CD4-positive, CD25-positive, alpha-beta regulatory T cell (primary cell): ENCODE data around the gene ZNF497. TPM values are rescaled to one million over a fixed set of nuclear protein-coding genes. Genes with fewer than 3 reads are reported as not detected.
A peak's percentile ranks its signal among the peaks of the same experiment; 100 is the strongest.
"Not testable (repeated sequence)": the region's sequence is repeated elsewhere in the genome, so short reads cannot be mapped to it uniquely, and the experiment has no call there.

Experiments
- ATAC-seq, 2 donors: fragments of 150-1000 bp; cut with Tn5 transposase; one replicate each; pipeline ENCODE4 v1.10.0; 2021; ENCODE audit warnings: low read depth in 2 of 2, moderate number of reproducible peaks in 2 of 2, moderate library complexity in 1 of 2
- DNase-seq, 3 donors: peaks; one replicate each; pipeline versions ENCODE4 v3.0.0 to v3.0.0-alpha.2; 2012 to 2022; ENCODE audit warnings: mixed read lengths in 1 of 3
- H3K27ac ChIP-seq: one replicate; pipeline ENCODE4 v1.7.0; 2013; ENCODE audit warnings: mild to moderate bottlenecking, low read length; ENCODE audit not compliant: insufficient read depth, poor library complexity, severe bottlenecking
- H3K27me3 ChIP-seq: one replicate; pipeline ENCODE4 v1.7.0; 2013; ENCODE audit warnings: low read length; ENCODE audit not compliant: control insufficient read depth, insufficient read depth
- H3K36me3 ChIP-seq: one replicate; pipeline ENCODE4 v1.7.0; 2013; ENCODE audit warnings: mild to moderate bottlenecking, low read length, moderate library complexity; ENCODE audit not compliant: control insufficient read depth, insufficient read depth
- H3K4me1 ChIP-seq: 2 replicates; pipeline ENCODE4 v1.7.0; 2013; ENCODE audit warnings: mild to moderate bottlenecking, low read length; ENCODE audit not compliant: insufficient read depth, control insufficient read depth, poor library complexity, severe bottlenecking
- H3K4me3 ChIP-seq: one replicate; pipeline ENCODE4 v1.7.0; 2013; ENCODE audit warnings: low read depth, mild to moderate bottlenecking, low read length, moderate library complexity
- H3K9me3 ChIP-seq, 2 experiments: 1 replicate in 1 of 2; 2 replicates in 1 of 2; pipeline ENCODE4 v1.7.0; 2013; ENCODE audit warnings: low read length in 2 of 2, mild to moderate bottlenecking in 1 of 2, moderate library complexity in 1 of 2; ENCODE audit not compliant: control insufficient read depth in 2 of 2
- H3K27ac Mint-ChIP-seq, 3 donors: one replicate each; pipeline ENCODE4 v1.8.0; 2020 to 2022; ENCODE audit warnings: mild to moderate bottlenecking in 3 of 3, mixed read lengths in 3 of 3, moderate library complexity in 2 of 3
- H3K27me3 Mint-ChIP-seq: one replicate; pipeline ENCODE4 v1.8.0; 2022; ENCODE audit warnings: mild to moderate bottlenecking, mixed read lengths
- H3K36me3 Mint-ChIP-seq: one replicate; pipeline ENCODE4 v1.8.0; 2020; ENCODE audit warnings: mixed read lengths
- H3K4me1 Mint-ChIP-seq, 4 donors: one replicate each; pipeline ENCODE4 v1.8.0; 2020 to 2022; ENCODE audit warnings: mixed read lengths in 4 of 4, mild to moderate bottlenecking in 1 of 4
- H3K4me3 Mint-ChIP-seq, 4 donors: one replicate each; pipeline ENCODE4 v1.8.0; 2020 to 2022; ENCODE audit warnings: mild to moderate bottlenecking in 4 of 4, mixed read lengths in 4 of 4, moderate library complexity in 3 of 4
- H3K9me3 Mint-ChIP-seq, 7 donors: one replicate each; pipeline ENCODE4 v1.8.0; 2020 to 2022; ENCODE audit warnings: mixed read lengths in 7 of 7, mild to moderate bottlenecking in 3 of 7, moderate library complexity in 2 of 7
- polyA plus RNA-seq, 4 donors: library from polyadenylated mRNA; unstranded; fragments of 300-500 nt; fragmentation: Illumina TruSeq; gene quantifications; one replicate each; pipeline ENCODE4 v1.2.3, GENCODE V29; 2021
- total RNA-seq: library from RNA; stranded (reverse); gene quantifications from one replicate; pipeline ENCODE4 v1.2.3, GENCODE V29; 2022

ZNF497 gene
- total and polyA plus RNA-seq, 5 donors from 2014 or later: 0.27 to 0.79 (median 0.38) TPM

DNA sequence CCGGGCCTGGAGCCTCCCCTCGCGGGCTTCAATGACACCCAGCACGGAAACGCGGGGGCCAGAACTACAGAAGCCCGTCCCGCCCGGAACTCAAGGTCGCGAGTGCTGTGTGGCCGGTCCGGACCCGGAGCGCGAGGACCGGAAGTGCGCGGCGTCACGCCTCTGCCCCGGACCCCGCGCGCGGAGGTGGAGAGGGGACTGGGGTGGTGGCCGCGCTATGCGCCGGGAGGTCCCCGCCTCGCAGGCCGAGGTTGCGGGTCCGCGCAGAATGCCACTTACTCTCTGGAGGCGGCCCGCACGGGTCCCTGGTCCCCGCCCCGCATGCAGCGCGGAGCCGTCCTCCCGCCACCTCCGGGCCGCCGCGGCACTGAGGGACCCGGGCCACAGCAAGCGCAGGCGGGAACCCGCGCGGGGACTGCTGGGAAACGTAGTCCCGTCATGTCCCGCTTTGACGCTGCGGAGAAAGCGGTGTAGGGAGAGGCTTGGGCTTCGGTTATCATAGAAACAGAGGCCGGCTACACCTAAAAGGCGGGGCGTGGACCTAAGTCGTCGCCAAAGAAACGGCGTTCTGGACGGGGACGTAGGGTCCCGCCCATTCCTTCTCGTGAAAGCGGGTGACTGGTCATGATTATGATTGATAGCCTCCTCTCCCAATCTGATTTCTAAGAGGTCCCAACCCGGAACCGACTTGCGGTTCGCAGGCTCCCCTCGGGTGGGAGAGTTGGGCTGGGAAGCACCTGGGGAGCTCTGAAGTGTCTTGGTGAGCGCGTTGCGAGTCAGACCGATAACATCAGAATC lies 18.3 kb upstream of the ZNF497 start, which contains the start of gene ZNF837:
Gene ZNF837, minus strand, starts transcription at position 369 of the 798 bp plus-strand sequence. CDS start 11,698 bp downstream, outside the sequence.
- DNase-seq (peak; percentile 98 to 100 (median 99)), ATAC-seq (peak; percentile 87 to 88)
- H3K4me1 Mint-ChIP-seq: peaks cover 4 to 38% (median 17%) of the 10 kb centered on the region in 4 donors
- peak within 1 kb of the TSS; percentile 97 to 99 (median 97) for H3K27ac Mint-ChIP-seq
- Histone ChIP-seq H3K36me3 (no peaks in the 10 kb centered on the region), H3K27me3 (no peaks in the 10 kb centered on the region), H3K4me1 (peaks cover 26% of the 10 kb centered on the region), H3K9me3 (no peaks in the 10 kb centered on the region), H3K4me3 (peak within 1 kb of the TSS; percentile 70), H3K27ac (peak within 1 kb of the TSS; percentile 96)
- H3K27me3 Mint-ChIP-seq: no peaks in the 10 kb centered on the region
- no peaks in the 10 kb centered on the region for H3K9me3 Mint-ChIP-seq
- H3K36me3 Mint-ChIP-seq: no peaks in the 10 kb centered on the region
- peak within 1 kb of the TSS; percentile 93 to 99 (median 96) for H3K4me3 Mint-ChIP-seq

DNA sequence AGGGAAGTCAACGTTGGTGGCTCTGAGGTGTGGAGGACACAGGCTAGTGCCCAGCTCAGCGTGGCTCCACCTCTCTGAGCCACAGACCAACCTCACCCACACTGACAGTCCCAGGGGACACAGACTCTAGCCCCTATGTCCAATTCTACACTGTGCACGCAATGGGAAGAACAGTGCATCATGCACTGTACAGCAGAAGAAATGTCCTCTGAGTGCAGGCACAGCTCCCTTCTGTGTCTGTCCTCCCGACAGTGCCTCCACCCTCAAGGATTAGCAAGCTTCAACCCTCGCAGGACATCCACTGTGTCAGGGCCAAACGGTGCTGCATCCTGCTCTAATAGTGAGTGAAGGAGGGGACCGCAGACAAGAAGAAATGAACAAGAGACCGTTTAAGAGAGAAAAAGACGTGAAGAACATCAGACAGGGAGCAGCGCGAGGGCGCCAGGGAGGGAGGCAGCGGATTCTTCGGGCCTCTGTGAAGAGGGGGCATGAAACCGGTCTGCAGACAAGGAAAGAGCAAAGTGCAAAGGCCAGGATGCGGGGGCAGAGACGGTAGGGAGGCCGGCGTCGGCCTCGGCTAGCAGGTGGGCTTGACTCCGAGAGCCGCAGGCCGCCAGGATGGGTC lies 17.6 kb upstream of the ZNF497 start:
- H3K27me3 Mint-ChIP-seq: no peaks in the 10 kb centered on the region
- peak overlapping the region; percentile 97 to 99 (median 97) for H3K27ac Mint-ChIP-seq
- H3K4me3 Mint-ChIP-seq: peak overlapping the region; percentile 93 to 99 (median 96)
- Histone ChIP-seq H3K36me3 (no peaks in the 10 kb centered on the region), H3K9me3 (no peaks in the 10 kb centered on the region), H3K27me3 (no peaks in the 10 kb centered on the region), H3K27ac (peak overlapping the region; percentile 96), H3K4me3 (peak overlapping the region; percentile 70), H3K4me1 (peaks cover 22% of the 10 kb centered on the region)
- H3K36me3 Mint-ChIP-seq: no peaks in the 10 kb centered on the region
- ATAC-seq (no peak), DNase-seq (no peak)
- no peaks in the 10 kb centered on the region for H3K9me3 Mint-ChIP-seq
- peaks cover 4 to 32% (median 13%) of the 10 kb centered on the region in 4 donors for H3K4me1 Mint-ChIP-seq

DNA sequence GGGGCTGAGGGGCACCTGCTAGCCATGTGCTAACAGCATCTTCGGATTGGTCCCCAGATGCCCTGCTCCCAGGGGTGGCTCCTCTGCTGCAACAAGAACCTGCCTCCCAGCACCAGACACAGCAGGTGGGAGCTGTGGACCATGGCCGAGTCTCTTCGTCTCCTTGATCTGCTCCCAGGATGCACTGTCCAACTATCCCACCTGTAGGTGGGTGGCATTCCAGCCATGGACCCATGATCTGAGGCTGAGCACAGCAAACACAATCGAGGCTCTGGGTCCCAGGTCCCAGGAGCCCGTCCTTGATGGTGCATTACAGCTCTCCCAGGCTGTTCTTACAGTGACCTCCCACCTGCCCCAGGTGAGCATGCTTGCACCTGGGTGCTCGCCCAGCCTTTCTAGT lies 16.7 kb upstream of the ZNF497 start:
- Histone ChIP-seq H3K27me3 (no peaks in the 10 kb centered on the region), H3K9me3 (no peaks in the 10 kb centered on the region), H3K36me3 (no peaks in the 10 kb centered on the region), H3K27ac (no peak overlapping the region), H3K4me3 (no peak overlapping the region), H3K4me1 (peaks cover 22% of the 10 kb centered on the region)
- Mint-ChIP-seq H3K27me3 (no peaks in the 10 kb centered on the region), H3K9me3 (no peaks in the 10 kb centered on the region), H3K36me3 (no peaks in the 10 kb centered on the region), H3K4me1 (peaks cover 4 to 31% (median 13%) of the 10 kb centered on the region in 4 donors), H3K27ac (peak overlapping the region in 2 of 3 donors; percentile 67 to 97), H3K4me3 (peak overlapping the region; percentile 77 to 99 (median 96))
- no peak for DNase-seq
- ATAC-seq: no peak

DNA sequence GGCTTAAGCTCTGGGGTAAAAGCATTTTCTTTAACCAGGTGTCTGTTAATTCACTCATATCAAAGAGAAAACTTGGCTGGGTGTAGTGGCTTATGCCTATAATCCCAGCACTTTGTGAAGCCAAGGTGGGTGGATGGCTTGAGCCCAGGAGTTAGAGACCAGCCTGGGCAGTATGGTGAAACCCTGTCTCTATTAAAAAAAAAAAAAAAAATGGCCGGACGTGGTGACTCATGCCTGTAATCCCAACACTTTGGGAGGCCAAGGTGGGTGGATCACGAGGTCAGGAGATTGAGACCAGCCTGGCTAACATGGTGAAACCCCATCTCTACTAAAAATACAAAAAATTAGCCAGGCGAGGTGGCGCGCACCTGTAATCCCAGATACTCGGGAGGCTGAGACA lies 14.2 kb upstream of the ZNF497 start:
- not testable (repeated sequence) for H3K4me3 ChIP-seq, H3K27ac ChIP-seq, DNase-seq, ATAC-seq, H3K27me3 ChIP-seq, H3K4me3 Mint-ChIP-seq, H3K27me3 Mint-ChIP-seq, H3K36me3 ChIP-seq, H3K36me3 Mint-ChIP-seq, H3K9me3 ChIP-seq, H3K27ac Mint-ChIP-seq, H3K9me3 Mint-ChIP-seq
- H3K4me1 ChIP-seq: peaks cover 15% of the 10 kb centered on the region
- peaks cover 4 to 19% (median 12%) of the 10 kb centered on the region in 4 donors for H3K4me1 Mint-ChIP-seq

DNA sequence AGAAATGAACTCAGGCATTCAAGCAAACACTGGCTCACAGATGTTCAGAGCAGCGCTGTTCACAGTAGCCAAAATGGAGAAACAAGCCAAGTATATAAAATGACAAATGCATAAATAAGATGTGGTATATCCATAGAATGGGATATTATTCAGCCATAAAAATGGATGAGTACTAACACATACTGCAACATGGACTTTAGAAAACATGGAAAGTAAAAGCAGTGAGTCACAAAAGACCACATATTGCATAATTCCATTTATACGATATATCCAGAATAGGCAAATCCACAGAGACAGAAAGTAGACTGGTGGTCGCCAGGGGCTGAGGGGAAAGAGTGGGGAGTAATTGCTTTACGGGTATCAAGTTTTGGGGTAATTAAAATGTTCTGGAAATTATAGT lies 11.6 kb upstream of the ZNF497 start:
- no peak overlapping the region for H3K4me3 Mint-ChIP-seq
- H3K4me1 Mint-ChIP-seq: peaks cover 0 to 3% (median 1%) of the 10 kb centered on the region in 4 donors
- no peak overlapping the region for H3K27ac Mint-ChIP-seq

DNA sequence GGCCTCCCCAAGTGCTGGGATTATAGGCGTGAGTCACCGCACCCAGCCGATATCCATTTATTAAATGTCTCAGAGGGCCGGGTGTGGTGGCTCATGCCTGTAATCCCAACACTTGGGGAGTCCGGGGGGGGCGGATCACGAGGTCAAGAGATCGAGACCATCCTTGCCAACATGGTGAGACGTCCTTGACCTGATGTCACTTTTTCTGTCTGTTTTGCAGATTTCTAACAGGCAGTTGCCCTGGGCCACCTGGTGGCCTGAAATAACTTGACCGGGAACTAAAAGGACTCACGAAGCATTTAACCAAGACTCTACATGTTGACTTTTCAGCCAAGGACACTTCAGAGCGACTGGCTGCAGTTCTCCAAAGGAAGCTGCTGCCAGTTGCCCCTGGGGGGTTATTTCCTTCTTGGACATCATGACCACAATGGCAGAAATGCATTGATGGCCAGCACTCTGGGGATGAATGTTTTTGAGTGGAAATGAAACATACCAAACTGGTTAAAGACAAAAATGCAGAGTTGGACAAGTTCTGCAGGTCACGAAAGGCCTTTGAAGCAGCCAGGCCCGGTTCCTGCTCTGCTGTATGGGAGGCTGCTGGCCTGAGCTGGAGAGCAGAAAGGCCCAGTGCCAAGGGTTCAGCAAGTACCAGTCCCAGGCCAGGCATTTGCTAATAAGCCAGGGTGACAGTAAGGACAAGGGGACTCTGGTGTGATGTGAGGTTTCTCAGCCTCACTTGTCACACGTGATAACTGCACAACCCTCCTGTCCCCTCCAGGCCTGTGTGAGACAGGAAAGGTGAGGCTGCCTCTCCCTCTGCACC lies 10.0 kb upstream of the ZNF497 start:
- H3K27me3 Mint-ChIP-seq: no peaks in the 10 kb centered on the region
- no peak overlapping the region for H3K27ac Mint-ChIP-seq
- no peaks in the 10 kb centered on the region for H3K36me3 Mint-ChIP-seq

More for the DNA sequence above, 11.6 kb upstream of the ZNF497 start:
- H3K4me1 ChIP-seq: no peaks in the 10 kb centered on the region
- Mint-ChIP-seq H3K27me3 (no peaks in the 10 kb centered on the region), H3K9me3 (no peaks in the 10 kb centered on the region), H3K36me3 (no peaks in the 10 kb centered on the region)
- no peaks in the 10 kb centered on the region for H3K36me3 ChIP-seq
- ATAC-seq (no peak), DNase-seq (no peak)
- no peak overlapping the region for H3K4me3 ChIP-seq
- H3K9me3 ChIP-seq: no peaks in the 10 kb centered on the region
- H3K27ac ChIP-seq: no peak overlapping the region
- H3K27me3 ChIP-seq: no peaks in the 10 kb centered on the region

DNA sequence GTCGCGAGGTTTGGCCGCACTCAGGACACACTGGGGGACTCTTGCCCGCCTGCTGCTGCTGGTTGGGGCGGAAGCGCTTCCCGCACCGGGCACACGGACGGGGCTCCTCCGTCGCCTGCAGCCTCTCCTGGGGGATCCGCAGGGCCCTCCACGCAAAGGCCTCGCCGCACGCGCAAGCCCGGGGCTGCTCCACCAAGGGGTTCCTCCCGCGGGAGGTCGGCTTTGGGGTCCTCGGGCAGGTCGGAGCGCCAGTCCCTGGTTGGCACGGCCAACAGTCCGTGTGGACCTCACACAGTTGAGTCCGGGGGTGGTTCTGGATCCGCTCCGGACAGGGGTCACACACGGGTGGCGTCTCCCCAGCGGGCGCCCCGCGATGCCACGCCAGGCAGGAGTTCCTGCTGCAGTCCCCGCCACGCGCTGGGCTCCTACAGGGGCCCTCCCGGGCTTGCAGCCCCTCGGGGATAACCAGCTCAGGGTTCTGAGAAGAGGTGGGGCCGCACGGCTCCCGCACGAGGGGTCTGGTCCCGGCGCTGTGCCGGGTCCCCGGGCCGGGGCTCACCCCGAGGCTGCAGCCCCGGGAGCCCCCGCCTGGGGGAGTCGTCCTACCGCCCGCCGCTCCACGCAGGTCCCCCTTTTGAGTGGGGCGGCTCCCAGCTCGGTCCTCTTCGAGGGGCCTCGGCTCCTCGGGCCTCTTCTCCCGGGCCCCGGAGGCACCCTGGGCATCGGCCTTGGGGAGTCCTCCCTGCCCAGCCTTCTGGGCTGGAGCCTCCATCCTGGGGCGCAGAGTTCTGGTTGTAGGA lies 6.2 kb upstream of the ZNF497 start:
- no peak overlapping the region for H3K27ac ChIP-seq
- H3K9me3 Mint-ChIP-seq: no peaks in the 10 kb centered on the region
- no peaks in the 10 kb centered on the region for H3K36me3 Mint-ChIP-seq
- no peaks in the 10 kb centered on the region for H3K36me3 ChIP-seq
- no peak overlapping the region for H3K4me3 ChIP-seq
- H3K27me3 ChIP-seq: no peaks in the 10 kb centered on the region
- DNase-seq: no peak
- no peaks in the 10 kb centered on the region for H3K9me3 ChIP-seq
- H3K27ac Mint-ChIP-seq: no peak overlapping the region
- no peaks in the 10 kb centered on the region for H3K4me1 ChIP-seq
- H3K27me3 Mint-ChIP-seq: no peaks in the 10 kb centered on the region
- H3K4me1 Mint-ChIP-seq: no peaks in the 10 kb centered on the region
- H3K4me3 Mint-ChIP-seq: no peak overlapping the region
- no peak for ATAC-seq

More for the DNA sequence above, 10.0 kb upstream of the ZNF497 start:
- DNase-seq: no peak
- H3K27me3 ChIP-seq: no peaks in the 10 kb centered on the region
- H3K36me3 ChIP-seq: no peaks in the 10 kb centered on the region
- no peaks in the 10 kb centered on the region for H3K4me1 ChIP-seq
- ATAC-seq: no peak
- H3K9me3 Mint-ChIP-seq: no peaks in the 10 kb centered on the region
- H3K4me3 ChIP-seq: no peak overlapping the region
- H3K4me1 Mint-ChIP-seq: peaks cover 0 to 2% (median 0%) of the 10 kb centered on the region in 4 donors
- H3K27ac ChIP-seq: no peak overlapping the region
- no peaks in the 10 kb centered on the region for H3K9me3 ChIP-seq
- no peak overlapping the region for H3K4me3 Mint-ChIP-seq
